Neuronal stem cell (in vitro differentiated cells): ENCODE data around the gene ANKFN1.
A peak's percentile ranks its signal among the peaks of the same experiment; 100 is the strongest.

ENCODE experiments used
- DNase-seq: peaks from one replicate; pipeline ENCODE4 v3.0.0-alpha.2; 2013; ENCODE audit warnings: low spot score
- H2AFZ ChIP-seq: one replicate; pipeline ENCODE4 v1.6.1; 2013; ENCODE audit warnings: mild to moderate bottlenecking, low read length, inconsistent platforms
- H2AK5ac ChIP-seq: 2 replicates; pipeline ENCODE4 v1.6.1; 2013; ENCODE audit warnings: low read depth, mild to moderate bottlenecking, inconsistent platforms, low read length, moderate library complexity, mixed read lengths
- H2BK120ac ChIP-seq: 2 replicates; pipeline ENCODE4 v1.6.1; 2013; ENCODE audit warnings: low read depth, mild to moderate bottlenecking, inconsistent platforms, low read length, moderate library complexity, mixed read lengths
- H2BK12ac ChIP-seq: one replicate; pipeline ENCODE4 v1.6.1; 2013; ENCODE audit warnings: low read length, inconsistent platforms
- H2BK15ac ChIP-seq: 2 replicates; pipeline ENCODE4 v1.6.1; 2013; ENCODE audit warnings: mild to moderate bottlenecking, low read length, inconsistent platforms, mixed read lengths
- H2BK5ac ChIP-seq: one replicate; pipeline ENCODE4 v1.6.1; 2013; ENCODE audit warnings: inconsistent platforms, mild to moderate bottlenecking, low read length, moderate library complexity
- H3K14ac ChIP-seq: one replicate; pipeline ENCODE4 v1.6.1; 2013; ENCODE audit warnings: low read length, inconsistent platforms
- H3K18ac ChIP-seq: 2 replicates; pipeline ENCODE4 v1.6.1; 2013; ENCODE audit warnings: low read length, inconsistent platforms
- H3K23ac ChIP-seq: 2 replicates; pipeline ENCODE4 v1.6.1; 2013; ENCODE audit warnings: low read depth, mild to moderate bottlenecking, mixed read lengths, low read length, inconsistent platforms; ENCODE audit not compliant: poor library complexity
- H3K27ac ChIP-seq: replicated peaks from 3 replicates; pipeline ENCODE4 v1.5.1; 2013; ENCODE audit warnings: low read length, inconsistent platforms
- H3K27me3 ChIP-seq, 3 experiments: 2 replicates each; pipeline ENCODE4 v1.6.1; 2013; ENCODE audit warnings: low read length in 3 of 3, mild to moderate bottlenecking in 2 of 3, inconsistent platforms in 1 of 3, low read depth in 1 of 3, mixed read lengths in 1 of 3, moderate library complexity in 1 of 3; ENCODE audit not compliant: control insufficient read depth in 3 of 3, insufficient read depth in 3 of 3
- H3K36me3 ChIP-seq, 2 donors: replicated peaks in 1 of 2; 2 replicates each; pipeline ENCODE4 v1.6.1; 2013; ENCODE audit warnings: low read length in 2 of 2; ENCODE audit not compliant: control insufficient read depth in 2 of 2, insufficient read depth in 2 of 2
- H3K4ac ChIP-seq: 2 replicates; pipeline ENCODE4 v1.6.1; 2013; ENCODE audit warnings: inconsistent platforms, mild to moderate bottlenecking, low read length, moderate library complexity
- H3K4me1 ChIP-seq, 2 donors: 1 replicate in 1 of 2; 2 replicates in 1 of 2; pipeline ENCODE4 v1.6.1; 2013; ENCODE audit warnings: low read length in 2 of 2, low read depth in 1 of 2; ENCODE audit not compliant: control insufficient read depth in 2 of 2, insufficient read depth in 1 of 2
- H3K4me2 ChIP-seq: one replicate; pipeline ENCODE4 v1.6.1; 2013; ENCODE audit warnings: mild to moderate bottlenecking, low read length, inconsistent platforms; ENCODE audit not compliant: insufficient read depth, poor library complexity, severe bottlenecking
- H3K4me3 ChIP-seq, 2 donors: 2 replicates each; pipeline ENCODE4 v1.5.1; 2013; ENCODE audit warnings: low read length in 2 of 2, mild to moderate bottlenecking in 2 of 2, inconsistent platforms in 1 of 2, moderate library complexity in 1 of 2
- H3K79me1 ChIP-seq: one replicate; pipeline ENCODE4 v1.6.1; 2013; ENCODE audit warnings: low read depth, mild to moderate bottlenecking, inconsistent platforms, low read length, moderate library complexity
- H3K9ac ChIP-seq: one replicate; pipeline ENCODE4 v1.6.1; 2013; ENCODE audit warnings: mild to moderate bottlenecking, low read depth, low read length, inconsistent platforms; ENCODE audit not compliant: poor library complexity
- H3K9me3 ChIP-seq, 2 donors: replicated peaks in 1 of 2; 2 replicates each; pipeline versions ENCODE3 to v1.6.1; 2013; ENCODE audit warnings: low read length in 2 of 2, mild to moderate bottlenecking in 2 of 2, inconsistent platforms in 1 of 2, low read depth in 1 of 2, mixed read lengths in 1 of 2, moderate library complexity in 1 of 2; ENCODE audit not compliant: control insufficient read depth in 2 of 2, insufficient read depth in 1 of 2
- H4K8ac ChIP-seq: one replicate; pipeline ENCODE4 v1.6.1; 2013; ENCODE audit warnings: low read depth, mild to moderate bottlenecking, inconsistent platforms, low read length, moderate library complexity
- H4K91ac ChIP-seq: one replicate; pipeline ENCODE4 v1.6.1; 2013; ENCODE audit warnings: low read length, low read depth, mild to moderate bottlenecking, inconsistent platforms; ENCODE audit not compliant: poor library complexity
- WGBS, 2 donors: extraction: QIAGEN DNeasy Blood & Tissue Kit; methylation state at CpG; one replicate each; pipeline ENCODE4 v1.1.7; 2013; ENCODE audit warnings: missing lambda C conversion rate in 2 of 2, mixed read lengths in 1 of 2; ENCODE audit not compliant: insufficient read length in 2 of 2, insufficient replicate concordance in 1 of 2; ENCODE audit errors: extremely low coverage in 2 of 2; 5-methylcytosine and 5-hydroxymethylcytosine counted together

The ANKFN1 gene

GRCh38 chr17:56130026-56130425, 23.2 kb upstream of the ANKFN1 start:
- no peak overlapping the region for H3K4me3 ChIP-seq
- no peak for DNase-seq
- whole genome bisulfite sequencing, 2 donors = no CpG with 5 or more reads among the region's 9 CpGs

GRCh38 chr17:56130631-56131030, 22.6 kb upstream of the ANKFN1 start:
- no peak overlapping the region for H2BK120ac ChIP-seq
- DNase-seq = no peak
- no peak overlapping the region for H3K18ac ChIP-seq
- no peak overlapping the region for H3K27ac ChIP-seq
- H3K9me3 ChIP-seq = no peaks in the 10 kb centered on the region
- H3K14ac ChIP-seq = no peak overlapping the region
- H2BK5ac ChIP-seq = no peak overlapping the region
- no peak overlapping the region for H3K9ac ChIP-seq
- no peak overlapping the region for H2BK15ac ChIP-seq
- H3K36me3 ChIP-seq = no peaks in the 10 kb centered on the region
- H4K8ac ChIP-seq = no peak overlapping the region
- H3K23ac ChIP-seq = no peak overlapping the region
- WGBS, 2 donors = no CpG with 5 or more reads among the region's 1 CpG
- no peak overlapping the region for H3K4me2 ChIP-seq
- H3K4ac ChIP-seq = no peak overlapping the region
- H3K27me3 ChIP-seq = no peaks in the 10 kb centered on the region
- H2AK5ac ChIP-seq = no peak overlapping the region
- no peak overlapping the region for H2AFZ ChIP-seq
- no peak overlapping the region for H4K91ac ChIP-seq
- peaks cover 0 to 7% of the 10 kb centered on the region in 2 donors for H3K4me1 ChIP-seq
- no peak overlapping the region for H2BK12ac ChIP-seq
- H3K4me3 ChIP-seq = no peak overlapping the region
- H3K79me1 ChIP-seq = no peaks in the 10 kb centered on the region

More at GRCh38 chr17:56130026-56130425, 23.2 kb upstream of the ANKFN1 start:
- no peaks in the 10 kb centered on the region for H3K79me1 ChIP-seq
- peak overlapping the region; percentile 31 for H3K9ac ChIP-seq
- no peak overlapping the region for H3K18ac ChIP-seq
- no peak overlapping the region for H2BK120ac ChIP-seq
- H2BK15ac ChIP-seq = no peak overlapping the region
- no peak overlapping the region for H2AFZ ChIP-seq
- no peak overlapping the region for H3K4ac ChIP-seq
- H4K91ac ChIP-seq = no peak overlapping the region
- H3K27me3 ChIP-seq = no peaks in the 10 kb centered on the region
- H3K27ac ChIP-seq = no peak overlapping the region
- peaks cover 0 to 7% of the 10 kb centered on the region in 2 donors for H3K4me1 ChIP-seq
- H2AK5ac ChIP-seq = no peak overlapping the region
- no peak overlapping the region for H3K4me2 ChIP-seq
- no peak overlapping the region for H3K23ac ChIP-seq
- H4K8ac ChIP-seq = no peak overlapping the region
- H3K9me3 ChIP-seq = no peaks in the 10 kb centered on the region
- no peak overlapping the region for H3K14ac ChIP-seq
- H3K36me3 ChIP-seq = no peaks in the 10 kb centered on the region
- no peak overlapping the region for H2BK5ac ChIP-seq
- H2BK12ac ChIP-seq = no peak overlapping the region

GRCh38 chr17:56131431-56131830, 21.8 kb upstream of the ANKFN1 start:
- no peak overlapping the region for H3K4me3 ChIP-seq
- WGBS, 2 donors = no CpG with 5 or more reads among the region's 3 CpGs
- peaks cover 0 to 6% of the 10 kb centered on the region in 2 donors for H3K4me1 ChIP-seq
- H3K4me2 ChIP-seq = no peak overlapping the region
- H3K27ac ChIP-seq = no peak overlapping the region
- H3K9me3 ChIP-seq = no peaks in the 10 kb centered on the region
- H4K91ac ChIP-seq = no peak overlapping the region
- H3K18ac ChIP-seq = no peak overlapping the region
- H2BK5ac ChIP-seq = no peak overlapping the region
- no peak overlapping the region for H3K23ac ChIP-seq
- H2BK12ac ChIP-seq = no peak overlapping the region
- H3K36me3 ChIP-seq = no peaks in the 10 kb centered on the region
- H3K27me3 ChIP-seq = no peaks in the 10 kb centered on the region
- H3K14ac ChIP-seq = no peak overlapping the region
- H2AFZ ChIP-seq = no peak overlapping the region
- no peak overlapping the region for H3K4ac ChIP-seq
- no peaks in the 10 kb centered on the region for H3K79me1 ChIP-seq
- H3K9ac ChIP-seq = no peak overlapping the region
- H4K8ac ChIP-seq = no peak overlapping the region
- no peak overlapping the region for H2BK15ac ChIP-seq
- no peak for DNase-seq
- no peak overlapping the region for H2BK120ac ChIP-seq
- no peak overlapping the region for H2AK5ac ChIP-seq

GRCh38 chr17:56136301-56136700, 17.0 kb upstream of the ANKFN1 start:
- no peak overlapping the region for H3K4me2 ChIP-seq
- no peak overlapping the region for H3K14ac ChIP-seq
- H2BK5ac ChIP-seq = no peak overlapping the region
- H3K9me3 ChIP-seq = no peaks in the 10 kb centered on the region
- WGBS, 2 donors = no CpG with 5 or more reads among the region's 1 CpG
- no peak overlapping the region for H2BK12ac ChIP-seq
- no peak overlapping the region for H3K4me3 ChIP-seq
- no peaks in the 10 kb centered on the region for H3K4me1 ChIP-seq
- H3K9ac ChIP-seq = no peak overlapping the region
- H2AFZ ChIP-seq = no peak overlapping the region
- H3K27me3 ChIP-seq = no peaks in the 10 kb centered on the region
- H3K36me3 ChIP-seq = no peaks in the 10 kb centered on the region
- no peak overlapping the region for H3K4ac ChIP-seq
- H2BK120ac ChIP-seq = no peak overlapping the region
- no peak overlapping the region for H2BK15ac ChIP-seq
- H3K79me1 ChIP-seq = no peaks in the 10 kb centered on the region
- H2AK5ac ChIP-seq = no peak overlapping the region
- no peak overlapping the region for H4K91ac ChIP-seq
- no peak overlapping the region for H3K27ac ChIP-seq
- no peak overlapping the region for H3K18ac ChIP-seq
- no peak overlapping the region for H4K8ac ChIP-seq
- H3K23ac ChIP-seq = no peak overlapping the region
- no peak for DNase-seq
